Muscle of leg (tissue), 9 donors: Measurements from ENCODE around the gene TRO. TPM values are rescaled to one million over a fixed set of nuclear protein-coding genes. Genes with fewer than 3 reads are reported as not detected.

Source experiments
- polyA plus RNA-seq, 8 donors: library from polyadenylated mRNA; unstranded; fragments of 120-200 nt; gene quantifications; one replicate each; pipeline versions ENCODE4 v1.2.1 to v1.2.3, GENCODE V29; 2013; ENCODE audit warnings: inconsistent platforms in 1 of 8, low replicate concordance in 1 of 8; ENCODE audit not compliant: insufficient read length in 8 of 8, insufficient read depth in 1 of 8
- total RNA-seq: library from RNA; stranded (reverse); fragments of 120-200 nt; gene quantifications from one replicate; pipeline ENCODE4 v1.2.4, GENCODE V29; 2013

The TRO gene
- total and polyA plus RNA-seq, 9 donors, result 106 to 140 (median 121) TPM

Other genes starting within 250 kb of the TRO start
- 0.22 TPM for gene ITIH6, start 122.6 kb upstream of the TRO start, total RNA-seq
- 1 to 10 TPM in 4 of 8 donors, under 1 TPM in 4; 0.53 to 1.4 (median 0.99) TPM for gene ITIH6, start 122.6 kb upstream of the TRO start, polyA plus RNA-seq
- gene MAGED2, start 113.1 kb upstream of the TRO start, total RNA-seq, result 1,087 TPM
- 1,000 to 10,000 TPM in 4 of 8 donors, 100 to 1,000 TPM in 4; 863 to 1,174 (median 1,005) TPM for gene MAGED2, start 113.1 kb upstream of the TRO start, polyA plus RNA-seq
- gene PFKFB1, start 73.4 kb downstream of the TRO start, total RNA-seq, result 0.35 TPM
- gene PFKFB1, start 73.4 kb downstream of the TRO start, polyA plus RNA-seq, result 1 to 10 TPM in 2 of 8 donors, under 1 TPM in 6; 0.30 to 1.7 (median 0.70) TPM
- 3.7 TPM for gene APEX2, start 79.5 kb downstream of the TRO start, total RNA-seq
- 10 to 100 TPM in 6 of 8 donors, 1 to 10 TPM in 2; 9.0 to 12.6 (median 10.8) TPM for gene APEX2, start 79.5 kb downstream of the TRO start, polyA plus RNA-seq
- gene ALAS2, start 110.2 kb downstream of the TRO start, total RNA-seq, result 29.3 TPM
- 10 to 100 TPM; 17.6 to 64.6 (median 46.1) TPM for gene ALAS2, start 110.2 kb downstream of the TRO start, polyA plus RNA-seq
- not detected for gene PAGE2B, start 154.2 kb downstream of the TRO start, total RNA-seq
- gene PAGE2B, start 154.2 kb downstream of the TRO start, polyA plus RNA-seq, result under 1 TPM in 3 of 8 donors, not detected in 5; 0.26 to 0.28 (median 0.27) TPM
- gene PAGE2, start 168.2 kb downstream of the TRO start, total RNA-seq, result not detected
- not detected for gene PAGE2, start 168.2 kb downstream of the TRO start, polyA plus RNA-seq